Endothelial cell (in vitro differentiated cells): Measurements from ENCODE around the gene PODXL2. TPM values are rescaled to one million over a fixed set of nuclear protein-coding genes. Genes with fewer than 3 reads are reported as not detected.
A peak's percentile ranks its signal among the peaks of the same experiment; 100 is the strongest.

Source experiments
- DNase-seq: peaks from one replicate; pipeline ENCODE4 v3.0.0; 2021; ENCODE audit warnings: low spot score
- H3K27ac Mint-ChIP-seq: one replicate; pipeline ENCODE4 v1.8.0; 2021; ENCODE audit warnings: mixed read lengths, inconsistent platforms; ENCODE audit not compliant: unreplicated experiment
- H3K27me3 Mint-ChIP-seq: one replicate; pipeline ENCODE4 v1.8.0; 2021; ENCODE audit warnings: mild to moderate bottlenecking, moderate library complexity, mixed read lengths, inconsistent platforms; ENCODE audit not compliant: unreplicated experiment
- H3K36me3 Mint-ChIP-seq: one replicate; pipeline ENCODE4 v1.8.0; 2021; ENCODE audit warnings: mild to moderate bottlenecking, low read depth, mixed read lengths, inconsistent platforms; ENCODE audit not compliant: unreplicated experiment
- H3K4me1 Mint-ChIP-seq: one replicate; pipeline ENCODE4 v1.8.0; 2021; ENCODE audit warnings: mild to moderate bottlenecking, mixed read lengths, inconsistent platforms; ENCODE audit not compliant: unreplicated experiment
- H3K4me3 Mint-ChIP-seq: one replicate; pipeline ENCODE4 v1.8.0; 2021; ENCODE audit warnings: mild to moderate bottlenecking, mixed read lengths, inconsistent platforms; ENCODE audit not compliant: unreplicated experiment
- H3K9me3 Mint-ChIP-seq: one replicate; pipeline ENCODE4 v1.8.0; 2021; ENCODE audit warnings: mixed read lengths, inconsistent platforms; ENCODE audit not compliant: unreplicated experiment
- microRNA-seq: library from miRNA; unstranded; fragments of <30 nt; microRNA quantifications from one replicate; pipeline ENCODE4, GENCODE V29; 2020; ENCODE audit not compliant: unreplicated experiment
- total RNA-seq: library from RNA; stranded (reverse); fragmentation: NEBNext Ultra II Directional; extraction: Animal tissue kit (Norgen Biotek cat#: 25700); gene quantifications from one replicate; pipeline ENCODE4 v1.2.1, GENCODE V29; 2021; ENCODE audit not compliant: unreplicated experiment
- TF ChIP-seq, protein P1 (sequence below): fragments of 200-600 bp; sonication (generic); IDR thresholded peaks from one replicate; pipeline ENCODE4 v1.5.0; 2021; ENCODE audit warnings: antibody characterized with exemption; ENCODE audit not compliant: unreplicated experiment

PODXL2 gene
- total RNA-seq, 1 donor from 2014 or later, result 16.4 TPM

DNA sequence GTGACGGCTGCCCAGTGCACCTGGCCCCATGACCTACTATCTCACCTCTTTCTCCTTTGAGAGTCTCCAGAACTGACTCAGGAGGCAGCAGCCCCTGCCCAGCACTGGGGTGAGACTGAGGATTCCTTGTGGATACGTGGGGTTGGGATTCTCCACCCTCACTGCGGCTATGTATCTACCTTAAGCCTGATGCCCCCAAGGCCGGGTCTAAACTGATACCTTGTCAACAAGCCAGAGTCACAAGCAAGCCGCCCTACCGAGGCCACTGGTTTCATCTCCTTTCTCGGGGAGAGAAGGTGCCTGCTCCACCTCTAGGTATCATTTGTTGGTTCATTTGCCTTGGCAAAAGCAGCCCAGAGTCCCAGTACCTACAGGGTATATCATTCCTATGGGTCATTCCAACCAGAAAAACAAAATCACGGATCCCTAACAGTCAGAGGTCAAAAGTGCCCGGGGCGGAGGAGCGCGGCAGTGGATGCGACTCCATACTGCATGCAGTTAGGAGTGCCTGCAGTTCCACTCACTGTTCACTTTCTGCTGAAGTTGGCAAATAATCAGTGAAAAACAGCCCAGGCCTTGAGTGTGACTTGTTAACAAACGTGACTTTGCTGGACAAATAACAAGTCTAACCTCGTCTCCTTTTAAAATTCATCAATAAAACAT lies 91.3 kb downstream of the PODXL2 start:
- no peak overlapping the region for H3K4me3 Mint-ChIP-seq
- H3K4me1 Mint-ChIP-seq, result peaks cover 18% of the 10 kb centered on the region
- TF ChIP-seq, protein P1, sequence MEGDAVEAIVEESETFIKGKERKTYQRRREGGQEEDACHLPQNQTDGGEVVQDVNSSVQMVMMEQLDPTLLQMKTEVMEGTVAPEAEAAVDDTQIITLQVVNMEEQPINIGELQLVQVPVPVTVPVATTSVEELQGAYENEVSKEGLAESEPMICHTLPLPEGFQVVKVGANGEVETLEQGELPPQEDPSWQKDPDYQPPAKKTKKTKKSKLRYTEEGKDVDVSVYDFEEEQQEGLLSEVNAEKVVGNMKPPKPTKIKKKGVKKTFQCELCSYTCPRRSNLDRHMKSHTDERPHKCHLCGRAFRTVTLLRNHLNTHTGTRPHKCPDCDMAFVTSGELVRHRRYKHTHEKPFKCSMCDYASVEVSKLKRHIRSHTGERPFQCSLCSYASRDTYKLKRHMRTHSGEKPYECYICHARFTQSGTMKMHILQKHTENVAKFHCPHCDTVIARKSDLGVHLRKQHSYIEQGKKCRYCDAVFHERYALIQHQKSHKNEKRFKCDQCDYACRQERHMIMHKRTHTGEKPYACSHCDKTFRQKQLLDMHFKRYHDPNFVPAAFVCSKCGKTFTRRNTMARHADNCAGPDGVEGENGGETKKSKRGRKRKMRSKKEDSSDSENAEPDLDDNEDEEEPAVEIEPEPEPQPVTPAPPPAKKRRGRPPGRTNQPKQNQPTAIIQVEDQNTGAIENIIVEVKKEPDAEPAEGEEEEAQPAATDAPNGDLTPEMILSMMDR, result no peak
- no peak for DNase-seq
- H3K9me3 Mint-ChIP-seq, result no peaks in the 10 kb centered on the region
- no peaks in the 10 kb centered on the region for H3K27me3 Mint-ChIP-seq
- no peak overlapping the region for H3K27ac Mint-ChIP-seq
- H3K36me3 Mint-ChIP-seq, result peaks cover under 1% of the 10 kb centered on the region

- no peak for DNase-seq
- TF ChIP-seq, protein P1, result no peak
- Mint-ChIP-seq H3K27me3 (no peaks in the 10 kb centered on the region), H3K27ac (no peak overlapping the region), H3K9me3 (no peaks in the 10 kb centered on the region), H3K4me3 (no peak overlapping the region), H3K4me1 (peaks cover 10% of the 10 kb centered on the region), H3K36me3 (peaks cover 4% of the 10 kb centered on the region)
These were observed 92.3 kb downstream of the PODXL2 start for GRCh38 chr3:127720985-127721935.

DNA sequence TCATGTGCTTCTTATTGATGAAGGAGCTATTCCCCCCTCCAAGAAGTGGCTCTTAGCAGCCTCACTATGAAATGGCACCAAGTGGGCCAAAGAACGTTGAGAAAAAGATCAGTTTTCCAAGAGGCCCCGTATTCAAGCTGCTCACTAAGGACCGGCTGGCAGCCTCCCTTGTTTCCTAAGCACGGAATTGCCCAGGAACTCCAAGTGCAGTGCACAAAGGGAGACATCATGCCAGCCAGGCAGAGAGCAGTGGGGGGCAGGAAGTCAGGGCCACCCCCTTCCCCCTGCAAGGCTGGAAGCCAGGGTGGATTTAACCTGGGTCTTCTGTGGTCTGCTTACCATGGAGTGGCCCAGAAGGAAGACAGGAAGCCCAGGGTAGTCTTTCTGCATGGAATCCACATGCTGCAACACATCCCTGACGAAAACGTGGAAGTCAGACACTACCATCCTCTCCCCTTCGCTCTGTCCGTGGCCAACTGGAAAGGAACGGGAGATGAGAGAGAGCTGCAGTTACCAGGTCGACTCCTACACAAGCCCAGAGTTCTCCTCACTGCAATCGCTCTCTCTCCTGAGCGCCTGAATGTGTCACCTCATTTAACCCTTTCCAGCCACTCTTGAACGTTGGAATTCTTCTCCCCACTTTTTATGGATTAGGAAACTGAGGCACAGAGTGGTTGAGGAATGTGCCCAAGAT lies 93.3 kb downstream of the PODXL2 start:
- Mint-ChIP-seq H3K4me3 (no peak overlapping the region), H3K27ac (no peak overlapping the region), H3K9me3 (no peaks in the 10 kb centered on the region), H3K27me3 (no peaks in the 10 kb centered on the region), H3K4me1 (peaks cover 12% of the 10 kb centered on the region), H3K36me3 (peaks cover 4% of the 10 kb centered on the region)
- DNase-seq, result no peak
- TF ChIP-seq, protein P1, result no peak

Small RNA genes within 50 kb of the gene (microRNA-seq; reads per million reads assigned to microRNA genes)
- 3.1 reads per million, percentile 39 among the genes with 10 or more reads in this experiment for gene MIR7976

Other genes starting within 250 kb of the PODXL2 start
- gene TPRA1, start 38.5 kb upstream of the PODXL2 start, total RNA-seq, result 36.9 TPM
- 27.8 TPM for gene MCM2, start 30.8 kb upstream of the PODXL2 start, total RNA-seq
- 8.7 TPM for gene ABTB1, start 43.8 kb downstream of the PODXL2 start, total RNA-seq
- 0.97 TPM for gene MGLL, start 193.3 kb downstream of the PODXL2 start, total RNA-seq